HEK293 (cell line): Measurements from ENCODE around the gene COX19.

Experiments
- CTCF ChIA-PET: fragments of 350-600 bp; formaldehyde crosslinking; extraction: SDS; loops from one replicate; lab custom pipeline; 2021; ENCODE audit warnings: antibody characterized with exemption; lab: Yijun Ruan, JAX
- POLR2A ChIA-PET: fragments of 300-600 bp; formaldehyde crosslinking; extraction: SDS; loops from one replicate; lab custom pipeline; 2020; ENCODE audit warnings: antibody characterized with exemption, inconsistent platforms; lab: Yijun Ruan, JAX
- H3K27ac ChIP-seq: fragments of 200-500 bp; sonication (Bioruptor generic); 2 replicates; pipeline ENCODE4 v1.5.1; 2014; ENCODE audit warnings: low read depth, low read length, control low read depth, inconsistent platforms; ENCODE audit errors: extremely low read depth
- H3K36me3 ChIP-seq, 2 experiments: fragments of 200-500 bp in 1 of 2; sonication (Bioruptor generic) in 1 of 2; 1 replicate in 1 of 2; 2 replicates in 1 of 2; pipeline ENCODE4 v1.5.1; 2014 to 2017; ENCODE audit warnings: inconsistent platforms in 2 of 2, low read length in 2 of 2; ENCODE audit not compliant: control insufficient read depth in 2 of 2, insufficient read depth in 1 of 2
- H3K4me1 ChIP-seq: fragments of 200-500 bp; sonication (Bioruptor generic); 2 replicates; pipeline ENCODE4 v1.5.1; 2014; ENCODE audit warnings: mild to moderate bottlenecking, low read length, inconsistent platforms; ENCODE audit not compliant: control insufficient read depth, insufficient read depth
- H3K4me3 ChIP-seq: 2 replicates; pipeline ENCODE4 v1.5.1; 2011; ENCODE audit warnings: low read depth, mild to moderate bottlenecking, control low read depth, low read length, moderate library complexity
- H3K9me3 ChIP-seq: fragments of 200-500 bp; sonication (Bioruptor generic); 2 replicates; pipeline ENCODE4 v1.5.1; 2014; ENCODE audit warnings: low read depth, low read length, inconsistent platforms; ENCODE audit not compliant: control insufficient read depth, insufficient read depth
- BCL11B ChIP-seq: fragments of 450-650 bp; formaldehyde crosslinking; IDR thresholded peaks from 2 replicates; pipeline ENCODE4 v1.5.1; 2016; ENCODE audit warnings: low read depth, missing biosample characterization, missing genetic modification characterization
- GLI2 ChIP-seq: fragments of 450-650 bp; formaldehyde crosslinking; IDR thresholded peaks from 2 replicates; pipeline ENCODE4; 2017; ENCODE audit warnings: missing biosample characterization, missing genetic modification characterization, low read depth, borderline replicate concordance
- INSM2 ChIP-seq: fragments of 450-650 bp; formaldehyde crosslinking; IDR thresholded peaks from 2 replicates; pipeline ENCODE4 v1.5.1; 2016; ENCODE audit warnings: missing biosample characterization, missing genetic modification characterization
- KLF10 ChIP-seq: fragments of 450-650 bp; IDR thresholded peaks from 2 replicates; pipeline ENCODE4 v1.5.1; 2018; ENCODE audit warnings: missing biosample characterization, mild to moderate bottlenecking, missing genetic modification characterization
- PRDM10 ChIP-seq: fragments of 450-650 bp; formaldehyde crosslinking; IDR thresholded peaks from 2 replicates; pipeline ENCODE4 v1.5.1; 2016; ENCODE audit warnings: missing biosample characterization, missing genetic modification characterization
- RBAK ChIP-seq: fragments of 450-650 bp; formaldehyde crosslinking; IDR thresholded peaks from 2 replicates; pipeline ENCODE4 v1.5.1; 2016; ENCODE audit warnings: missing biosample characterization, missing genetic modification characterization
- ZBTB21 ChIP-seq: fragments of 450-650 bp; formaldehyde crosslinking; IDR thresholded peaks from 2 replicates; pipeline ENCODE4 v1.5.1; 2017; ENCODE audit warnings: missing biosample characterization, missing genetic modification characterization
- ZEB2 ChIP-seq: fragments of 450-650 bp; formaldehyde crosslinking; IDR thresholded peaks from 2 replicates; pipeline ENCODE4 v1.5.1; 2016; ENCODE audit warnings: missing biosample characterization, missing genetic modification characterization
- ZNF140 ChIP-seq: fragments of 450-650 bp; formaldehyde crosslinking; IDR thresholded peaks from 2 replicates; pipeline ENCODE4 v1.5.1; 2016; ENCODE audit warnings: missing biosample characterization, missing genetic modification characterization
- ZNF18 ChIP-seq: fragments of 450-650 bp; formaldehyde crosslinking; IDR thresholded peaks from 2 replicates; pipeline ENCODE4 v1.5.1; 2016; ENCODE audit warnings: missing biosample characterization, missing genetic modification characterization
- ZNF239 ChIP-seq: fragments of 450-650 bp; formaldehyde crosslinking; IDR thresholded peaks from 2 replicates; pipeline ENCODE4 v1.5.1; 2016; ENCODE audit warnings: missing biosample characterization, missing genetic modification characterization
- ZNF335 ChIP-seq: fragments of 450-650 bp; formaldehyde crosslinking; conservative IDR thresholded peaks from 2 replicates; pipeline ENCODE4 v1.5.1; 2016; ENCODE audit warnings: missing biosample characterization, missing genetic modification characterization
- ZNF488 ChIP-seq: fragments of 450-650 bp; formaldehyde crosslinking; IDR thresholded peaks from 2 replicates; pipeline ENCODE4 v1.5.1; 2016; ENCODE audit warnings: missing biosample characterization, missing genetic modification characterization
- ZNF664 ChIP-seq: fragments of 450-650 bp; formaldehyde crosslinking; IDR thresholded peaks from 2 replicates; pipeline ENCODE4 v1.5.1; 2016; ENCODE audit warnings: missing biosample characterization, missing genetic modification characterization
- ZXDB ChIP-seq: fragments of 450-650 bp; formaldehyde crosslinking; IDR thresholded peaks from 2 replicates; pipeline ENCODE4 v1.5.1; 2016; ENCODE audit warnings: missing biosample characterization, missing genetic modification characterization
- TF ChIP-seq, protein P1 (sequence below): fragments of 450-650 bp; formaldehyde crosslinking; IDR thresholded peaks from 2 replicates; pipeline ENCODE4 v1.5.1; 2016; ENCODE audit warnings: missing biosample characterization, missing genetic modification characterization, low read depth
- TF ChIP-seq, protein P2 (sequence below): fragments of 450-650 bp; formaldehyde crosslinking; IDR thresholded peaks from 2 replicates; pipeline ENCODE4 v1.5.1; 2016; ENCODE audit warnings: missing biosample characterization, missing genetic modification characterization
- TF ChIP-seq, protein P3 (sequence below): fragments of 450-650 bp; formaldehyde crosslinking; optimal IDR thresholded peaks from 2 replicates; pipeline ENCODE3; 2016; ENCODE audit warnings: missing biosample characterization, mild to moderate bottlenecking, missing genetic modification characterization
- TF ChIP-seq, protein P4 (sequence below): fragments of 450-650 bp; formaldehyde crosslinking; IDR thresholded peaks from 2 replicates; pipeline ENCODE4 v1.5.1; 2017; ENCODE audit warnings: missing biosample characterization, missing genetic modification characterization

COX19 gene

GRCh38 chr7:945556-946255, 29.6 kb downstream of the COX19 start:
- Histone ChIP-seq H3K27ac (no peak overlapping the region), H3K4me1 (no peaks in the 10 kb centered on the region)
- TF ChIP-seq, protein P1, sequence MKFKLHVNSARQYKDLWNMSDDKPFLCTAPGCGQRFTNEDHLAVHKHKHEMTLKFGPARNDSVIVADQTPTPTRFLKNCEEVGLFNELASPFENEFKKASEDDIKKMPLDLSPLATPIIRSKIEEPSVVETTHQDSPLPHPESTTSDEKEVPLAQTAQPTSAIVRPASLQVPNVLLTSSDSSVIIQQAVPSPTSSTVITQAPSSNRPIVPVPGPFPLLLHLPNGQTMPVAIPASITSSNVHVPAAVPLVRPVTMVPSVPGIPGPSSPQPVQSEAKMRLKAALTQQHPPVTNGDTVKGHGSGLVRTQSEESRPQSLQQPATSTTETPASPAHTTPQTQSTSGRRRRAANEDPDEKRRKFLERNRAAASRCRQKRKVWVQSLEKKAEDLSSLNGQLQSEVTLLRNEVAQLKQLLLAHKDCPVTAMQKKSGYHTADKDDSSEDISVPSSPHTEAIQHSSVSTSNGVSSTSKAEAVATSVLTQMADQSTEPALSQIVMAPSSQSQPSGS (tag by site-specific recombination) = no peak
- TF ChIP-seq RBAK = no peak
- no peak for TF ChIP-seq KLF10 (tag by site-specific recombination)
- TF ChIP-seq ZEB2 (tag by site-specific recombination) = no peak
- TF ChIP-seq PRDM10 (tag by site-specific recombination) = no peak
- TF ChIP-seq ZNF18 (tag by site-specific recombination) = no peak
- TF ChIP-seq ZBTB21 = no peak
- TF ChIP-seq BCL11B (tag by site-specific recombination) = no peak
- no peak for TF ChIP-seq ZNF140 (tag by site-specific recombination)
- TF ChIP-seq GLI2 (tag by site-specific recombination) = no peak
- no peak for TF ChIP-seq ZNF239 (tag by site-specific recombination)
- no peak for TF ChIP-seq ZXDB (tag by site-specific recombination)
- no peak for TF ChIP-seq ZNF335 (tag by site-specific recombination)
- TF ChIP-seq ZNF664 (tag by site-specific recombination) = no peak
- no peak for TF ChIP-seq ZNF488 (tag by site-specific recombination)
- TF ChIP-seq, protein P2, sequence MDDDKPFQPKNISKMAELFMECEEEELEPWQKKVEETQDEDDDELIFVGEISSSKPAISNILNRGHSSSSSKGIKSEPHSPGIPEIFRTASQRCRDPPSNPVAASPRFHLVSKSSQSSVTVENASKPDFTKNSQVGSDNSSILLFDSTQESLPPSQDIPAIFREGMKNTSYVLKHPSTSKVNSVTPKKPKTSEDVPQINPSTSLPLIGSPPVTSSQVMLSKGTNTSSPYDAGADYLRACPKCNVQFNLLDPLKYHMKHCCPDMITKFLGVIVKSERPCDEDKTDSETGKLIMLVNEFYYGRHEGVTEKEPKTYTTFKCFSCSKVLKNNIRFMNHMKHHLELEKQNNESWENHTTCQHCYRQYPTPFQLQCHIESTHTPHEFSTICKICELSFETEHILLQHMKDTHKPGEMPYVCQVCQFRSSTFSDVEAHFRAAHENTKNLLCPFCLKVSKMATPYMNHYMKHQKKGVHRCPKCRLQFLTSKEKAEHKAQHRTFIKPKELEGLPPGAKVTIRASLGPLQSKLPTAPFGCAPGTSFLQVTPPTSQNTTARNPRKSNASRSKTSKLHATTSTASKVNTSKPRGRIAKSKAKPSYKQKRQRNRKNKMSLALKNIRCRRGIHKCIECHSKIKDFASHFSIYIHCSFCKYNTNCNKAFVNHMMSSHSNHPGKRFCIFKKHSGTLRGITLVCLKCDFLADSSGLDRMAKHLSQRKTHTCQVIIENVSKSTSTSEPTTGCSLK = no peak
- TF ChIP-seq, protein P3, sequence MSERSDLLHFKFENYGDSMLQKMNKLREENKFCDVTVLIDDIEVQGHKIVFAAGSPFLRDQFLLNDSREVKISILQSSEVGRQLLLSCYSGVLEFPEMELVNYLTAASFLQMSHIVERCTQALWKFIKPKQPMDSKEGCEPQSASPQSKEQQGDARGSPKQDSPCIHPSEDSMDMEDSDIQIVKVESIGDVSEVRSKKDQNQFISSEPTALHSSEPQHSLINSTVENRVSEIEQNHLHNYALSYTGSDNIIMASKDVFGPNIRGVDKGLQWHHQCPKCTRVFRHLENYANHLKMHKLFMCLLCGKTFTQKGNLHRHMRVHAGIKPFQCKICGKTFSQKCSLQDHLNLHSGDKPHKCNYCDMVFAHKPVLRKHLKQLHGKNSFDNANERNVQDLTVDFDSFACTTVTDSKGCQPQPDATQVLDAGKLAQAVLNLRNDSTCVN (tag by site-specific recombination) = no peak
- no peak for TF ChIP-seq INSM2
- TF ChIP-seq, protein P4, sequence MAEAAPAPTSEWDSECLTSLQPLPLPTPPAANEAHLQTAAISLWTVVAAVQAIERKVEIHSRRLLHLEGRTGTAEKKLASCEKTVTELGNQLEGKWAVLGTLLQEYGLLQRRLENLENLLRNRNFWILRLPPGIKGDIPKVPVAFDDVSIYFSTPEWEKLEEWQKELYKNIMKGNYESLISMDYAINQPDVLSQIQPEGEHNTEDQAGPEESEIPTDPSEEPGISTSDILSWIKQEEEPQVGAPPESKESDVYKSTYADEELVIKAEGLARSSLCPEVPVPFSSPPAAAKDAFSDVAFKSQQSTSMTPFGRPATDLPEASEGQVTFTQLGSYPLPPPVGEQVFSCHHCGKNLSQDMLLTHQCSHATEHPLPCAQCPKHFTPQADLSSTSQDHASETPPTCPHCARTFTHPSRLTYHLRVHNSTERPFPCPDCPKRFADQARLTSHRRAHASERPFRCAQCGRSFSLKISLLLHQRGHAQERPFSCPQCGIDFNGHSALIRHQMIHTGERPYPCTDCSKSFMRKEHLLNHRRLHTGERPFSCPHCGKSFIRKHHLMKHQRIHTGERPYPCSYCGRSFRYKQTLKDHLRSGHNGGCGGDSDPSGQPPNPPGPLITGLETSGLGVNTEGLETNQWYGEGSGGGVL (tag by site-specific recombination) = no peak
- TF ChIP-seq, all 188 proteins: peak for 0
- Histone ChIP-seq H3K9me3 (no peaks in the 10 kb centered on the region), H3K4me3 (no peak overlapping the region), H3K36me3 (no peaks in the 10 kb centered on the region)
- ChIA-PET CTCF (no interaction called here), POLR2A (no interaction called here)
